Retinal pigment epithelial cell (primary cell): Measurements from ENCODE around the gene GALE.

Source experiments
- DNase-seq: peaks from one replicate; pipeline ENCODE4 v3.0.0-alpha.2; 2010; ENCODE audit warnings: low read depth
- H3K4me3 ChIP-seq: 2 replicates; pipeline ENCODE4 v1.5.1; 2011; ENCODE audit warnings: mild to moderate bottlenecking, low read length, control low read depth, moderate library complexity
- TF ChIP-seq, protein P1 (sequence below): conservative IDR thresholded peaks from 2 replicates; pipeline ENCODE4 v1.5.1; 2011; ENCODE audit warnings: low read depth, low read length, control low read depth, inconsistent platforms

GALE gene

GRCh38 chr1:23772854-23773242 lies 27.7 kb downstream of the GALE start:
- no peak for DNase-seq
- H3K4me3 ChIP-seq: no peak overlapping the region
- TF ChIP-seq, protein P1, sequence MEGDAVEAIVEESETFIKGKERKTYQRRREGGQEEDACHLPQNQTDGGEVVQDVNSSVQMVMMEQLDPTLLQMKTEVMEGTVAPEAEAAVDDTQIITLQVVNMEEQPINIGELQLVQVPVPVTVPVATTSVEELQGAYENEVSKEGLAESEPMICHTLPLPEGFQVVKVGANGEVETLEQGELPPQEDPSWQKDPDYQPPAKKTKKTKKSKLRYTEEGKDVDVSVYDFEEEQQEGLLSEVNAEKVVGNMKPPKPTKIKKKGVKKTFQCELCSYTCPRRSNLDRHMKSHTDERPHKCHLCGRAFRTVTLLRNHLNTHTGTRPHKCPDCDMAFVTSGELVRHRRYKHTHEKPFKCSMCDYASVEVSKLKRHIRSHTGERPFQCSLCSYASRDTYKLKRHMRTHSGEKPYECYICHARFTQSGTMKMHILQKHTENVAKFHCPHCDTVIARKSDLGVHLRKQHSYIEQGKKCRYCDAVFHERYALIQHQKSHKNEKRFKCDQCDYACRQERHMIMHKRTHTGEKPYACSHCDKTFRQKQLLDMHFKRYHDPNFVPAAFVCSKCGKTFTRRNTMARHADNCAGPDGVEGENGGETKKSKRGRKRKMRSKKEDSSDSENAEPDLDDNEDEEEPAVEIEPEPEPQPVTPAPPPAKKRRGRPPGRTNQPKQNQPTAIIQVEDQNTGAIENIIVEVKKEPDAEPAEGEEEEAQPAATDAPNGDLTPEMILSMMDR: no peak

- TF ChIP-seq, protein P1: peak; percentile 98
- DNase-seq: no peak
- no peak overlapping the region for H3K4me3 ChIP-seq
Observed at GRCh38 chr1:23772049-23772853, 28.3 kb downstream of the GALE start.

DNA sequence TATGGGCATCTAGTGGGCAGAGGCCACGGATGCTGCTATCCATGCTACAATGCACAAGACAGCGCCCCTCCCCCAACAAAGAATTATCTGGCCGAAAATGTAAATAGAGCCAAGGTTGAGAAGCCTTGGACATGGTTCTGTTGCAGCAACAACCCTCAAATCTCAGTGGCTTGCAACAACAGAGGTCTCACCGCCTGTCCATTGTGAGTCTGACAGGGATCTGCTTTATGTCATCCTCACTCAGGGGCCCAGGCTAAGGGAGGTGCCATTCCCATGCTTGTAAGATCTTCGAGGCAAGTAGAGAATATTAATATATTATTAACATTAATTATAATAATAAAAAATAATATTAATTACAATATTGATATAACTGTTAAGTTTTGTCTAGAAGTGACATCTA lies 31.8 kb downstream of the GALE start:
- no peak overlapping the region for H3K4me3 ChIP-seq
- TF ChIP-seq, protein P1: no peak
- DNase-seq: no peak

DNA sequence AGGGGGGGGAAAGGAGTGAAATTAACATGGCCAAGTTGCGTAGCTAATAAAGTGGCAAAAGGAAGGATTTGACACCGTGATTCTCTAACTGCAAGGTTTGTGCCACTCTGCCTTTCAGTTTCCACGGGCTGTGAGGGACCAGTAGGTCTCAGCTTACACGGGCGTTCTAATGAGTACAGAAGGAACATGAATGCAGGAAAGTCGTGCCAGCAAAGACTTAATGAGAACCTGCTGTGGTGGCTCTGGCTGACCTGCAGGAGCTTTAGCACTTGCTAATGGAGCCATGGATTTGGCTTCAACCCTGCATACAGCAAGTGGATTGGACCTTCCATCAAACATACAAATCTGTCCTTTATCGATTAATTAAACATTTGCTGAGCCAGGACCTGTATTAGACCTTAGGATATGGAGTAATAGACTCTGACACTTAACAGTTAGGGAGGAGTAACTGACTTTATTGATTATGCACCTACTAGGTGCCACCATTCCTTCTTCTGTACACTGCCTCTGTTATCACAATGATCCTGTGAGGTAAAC lies 37.4 kb downstream of the GALE start:
- TF ChIP-seq, protein P1: no peak
- H3K4me3 ChIP-seq: no peak overlapping the region
- DNase-seq: no peak

DNA sequence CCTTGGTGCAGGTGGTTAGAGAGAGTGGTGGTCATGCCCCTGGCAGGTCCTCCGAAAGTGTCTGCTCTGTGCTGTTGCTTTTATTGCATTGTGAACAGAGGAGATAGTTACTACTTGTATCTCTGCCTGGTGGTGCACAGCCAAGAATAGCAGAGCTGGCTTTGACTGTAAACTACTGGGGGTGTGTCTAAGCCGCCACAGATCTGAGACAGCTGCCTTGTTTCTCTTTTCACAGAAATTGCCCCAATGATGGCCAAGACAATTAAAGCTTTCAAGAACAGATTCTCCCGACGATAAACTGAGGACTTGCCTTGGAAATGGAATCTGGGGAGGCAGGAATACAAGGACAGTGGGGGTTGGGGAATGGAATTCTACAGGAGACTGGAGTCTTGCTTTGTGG lies 41.3 kb downstream of the GALE start:
- no peak overlapping the region for H3K4me3 ChIP-seq
- DNase-seq: no peak
- TF ChIP-seq, protein P1: no peak

GRCh38 chr1:23757812-23758211 lies 42.7 kb downstream of the GALE start:
- no peak for DNase-seq
- TF ChIP-seq, protein P1: no peak

GRCh38 chr1:23756676-23757075 lies 43.9 kb downstream of the GALE start:
- TF ChIP-seq, protein P1: no peak
- DNase-seq: peak; percentile 46
- H3K4me3 ChIP-seq: no peak overlapping the region

More at GRCh38 chr1:23757812-23758211, 42.7 kb downstream of the GALE start:
- no peak overlapping the region for H3K4me3 ChIP-seq
